D721Med (cell line): ENCODE results near the gene PTPRG.
A peak's percentile ranks its signal among the peaks of the same experiment; 100 is the strongest.

Experiments
- DNase-seq: peaks from one replicate; pipeline ENCODE4 v3.0.0; 2011; ENCODE audit warnings: low spot score; ENCODE audit not compliant: insufficient read length
- FAIRE-seq: peaks from 2 replicates; lab custom pipeline; 2011; peaks lifted over from hg19 to GRCh38; lab: Jason Lieb, UNC
- TF ChIP-seq, protein P1 (sequence below): IDR thresholded peaks from 2 replicates; pipeline ENCODE4 v1.5.1; 2012; ENCODE audit warnings: mild to moderate bottlenecking, control low read depth; ENCODE audit not compliant: insufficient read depth; ENCODE audit errors: missing control alignments

PTPRG gene

DNA sequence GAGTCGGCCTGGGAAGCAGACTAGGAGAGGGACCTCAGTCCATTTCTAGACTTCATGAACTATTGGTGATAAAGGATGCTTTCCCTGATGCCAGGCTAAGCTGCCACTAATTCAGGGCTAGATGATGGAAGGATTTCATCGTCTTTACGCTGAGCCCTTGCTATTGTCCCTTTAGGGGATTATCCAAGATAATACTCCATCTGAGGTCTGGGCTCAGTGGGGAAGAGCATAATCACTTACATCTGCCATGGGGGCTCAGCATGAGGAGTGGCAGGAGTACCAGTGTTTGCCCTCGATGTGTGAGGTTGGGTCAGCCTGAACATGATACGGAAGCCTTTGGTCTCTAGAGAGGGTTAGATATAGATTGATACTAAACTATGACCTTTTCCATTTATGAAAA, 47.3 kb downstream of the PTPRG start:
- FAIRE-seq (peak; percentile 96), DNase-seq (peak; percentile 62)
- TF ChIP-seq, protein P1, sequence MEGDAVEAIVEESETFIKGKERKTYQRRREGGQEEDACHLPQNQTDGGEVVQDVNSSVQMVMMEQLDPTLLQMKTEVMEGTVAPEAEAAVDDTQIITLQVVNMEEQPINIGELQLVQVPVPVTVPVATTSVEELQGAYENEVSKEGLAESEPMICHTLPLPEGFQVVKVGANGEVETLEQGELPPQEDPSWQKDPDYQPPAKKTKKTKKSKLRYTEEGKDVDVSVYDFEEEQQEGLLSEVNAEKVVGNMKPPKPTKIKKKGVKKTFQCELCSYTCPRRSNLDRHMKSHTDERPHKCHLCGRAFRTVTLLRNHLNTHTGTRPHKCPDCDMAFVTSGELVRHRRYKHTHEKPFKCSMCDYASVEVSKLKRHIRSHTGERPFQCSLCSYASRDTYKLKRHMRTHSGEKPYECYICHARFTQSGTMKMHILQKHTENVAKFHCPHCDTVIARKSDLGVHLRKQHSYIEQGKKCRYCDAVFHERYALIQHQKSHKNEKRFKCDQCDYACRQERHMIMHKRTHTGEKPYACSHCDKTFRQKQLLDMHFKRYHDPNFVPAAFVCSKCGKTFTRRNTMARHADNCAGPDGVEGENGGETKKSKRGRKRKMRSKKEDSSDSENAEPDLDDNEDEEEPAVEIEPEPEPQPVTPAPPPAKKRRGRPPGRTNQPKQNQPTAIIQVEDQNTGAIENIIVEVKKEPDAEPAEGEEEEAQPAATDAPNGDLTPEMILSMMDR = no peak

DNA sequence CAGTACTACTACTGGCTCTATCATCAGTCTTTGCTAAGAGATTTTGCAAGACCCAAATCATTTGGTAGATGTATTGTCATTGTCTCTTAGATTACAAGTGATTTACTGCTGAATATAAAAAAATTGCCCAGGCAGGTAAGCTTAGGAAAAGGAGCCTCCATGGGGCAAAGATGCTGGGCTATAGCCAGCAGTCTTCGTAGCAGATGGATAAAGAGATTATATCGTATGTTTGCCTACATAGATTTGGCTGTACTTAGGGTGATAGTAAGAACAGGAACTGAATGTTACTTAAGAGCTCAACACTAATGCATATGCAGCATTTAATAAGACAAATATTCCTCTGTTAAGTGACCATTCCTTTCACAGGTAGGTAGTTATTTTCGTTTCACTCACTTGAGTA, 48.9 kb downstream of the PTPRG start:
- no peak for DNase-seq
- peak; percentile 72 for FAIRE-seq
- TF ChIP-seq, protein P1 = no peak

DNA sequence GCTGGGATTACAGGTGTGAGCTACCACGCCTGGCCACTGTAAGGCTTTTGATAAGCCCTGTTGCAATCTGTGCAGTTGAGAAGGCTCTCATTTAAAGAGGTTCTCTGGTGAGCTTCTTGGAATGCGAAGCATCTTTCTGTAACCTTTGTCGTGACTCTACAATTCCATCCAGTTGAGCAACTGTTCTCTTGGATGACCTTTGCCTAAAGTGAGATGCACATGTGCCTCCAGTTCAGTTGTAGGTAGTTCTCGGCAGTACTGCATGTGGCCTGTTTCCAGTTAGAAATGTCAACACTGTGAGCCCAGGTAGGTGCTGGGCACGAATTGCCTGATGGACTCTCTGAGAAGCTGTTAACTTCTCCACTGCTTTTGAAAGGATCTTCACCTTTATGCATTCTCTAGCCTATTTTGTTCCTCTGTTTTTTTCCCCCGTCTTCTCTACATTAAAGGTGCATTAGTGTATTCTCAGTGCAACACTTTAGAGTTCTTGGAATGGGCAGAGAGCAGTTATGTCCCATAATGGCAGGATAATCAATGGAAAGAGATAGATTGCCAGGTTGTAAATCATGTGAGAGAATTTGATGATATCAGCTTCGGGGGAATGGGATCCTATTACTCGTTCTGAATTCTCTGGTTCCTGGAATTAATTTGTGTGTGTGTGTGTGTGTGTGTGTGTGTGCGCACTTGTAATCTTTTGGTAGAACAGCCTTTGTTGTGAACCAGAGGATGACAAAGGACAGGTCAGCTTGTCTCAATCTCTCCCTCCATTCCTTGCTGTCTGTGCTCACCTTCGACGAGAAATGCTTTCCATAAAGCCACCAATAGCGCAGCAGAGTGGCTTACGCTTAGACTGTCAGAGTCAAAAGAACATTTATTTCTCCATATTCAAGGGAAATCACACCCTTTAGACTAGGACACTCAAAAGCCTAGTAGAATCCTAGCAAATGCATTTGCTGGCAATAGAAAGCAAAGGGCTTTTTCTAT, 51.1 kb downstream of the PTPRG start:
- TF ChIP-seq, protein P1 = no peak
- no peak for FAIRE-seq
- no peak for DNase-seq

DNA sequence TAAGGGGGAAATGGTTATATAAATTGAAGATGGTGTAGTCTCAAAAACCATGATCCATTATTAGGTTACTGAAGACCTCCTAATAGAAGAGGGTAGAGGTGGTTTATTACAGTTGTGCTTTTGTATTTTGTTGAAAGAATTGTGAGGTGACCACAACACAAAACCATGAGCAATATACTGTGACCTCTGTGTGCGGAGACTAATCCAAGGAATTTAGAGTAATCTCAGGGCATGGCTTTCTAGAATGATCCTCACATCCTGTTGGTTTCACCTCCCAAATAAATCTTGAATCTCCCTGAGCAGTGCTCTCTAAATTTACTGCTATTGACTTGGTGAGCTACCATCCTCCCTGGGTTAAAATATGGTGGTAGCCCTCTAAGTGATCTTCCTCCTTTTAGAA, 52.3 kb downstream of the PTPRG start:
- DNase-seq (no peak), FAIRE-seq (no peak)
- TF ChIP-seq, protein P1 = no peak

DNA sequence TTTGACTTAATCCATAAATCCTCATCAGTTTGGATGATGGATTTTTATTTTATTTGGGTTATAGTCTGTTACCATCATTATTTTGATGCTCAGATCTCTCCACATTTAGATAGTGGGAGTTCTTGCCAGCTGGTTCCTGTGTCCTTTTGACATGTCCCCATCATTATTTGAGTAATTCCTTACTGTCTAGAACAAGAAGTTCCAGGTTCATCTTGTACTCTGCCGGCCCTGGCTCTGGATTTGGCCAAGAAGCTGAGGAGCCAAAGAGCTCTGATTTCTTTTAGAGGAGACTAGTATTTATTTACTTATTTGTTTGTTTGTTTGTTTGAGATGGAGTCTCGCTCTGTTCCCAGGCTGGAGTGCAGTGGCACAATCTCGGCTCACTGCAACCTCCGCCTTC, 54.3 kb downstream of the PTPRG start:
- FAIRE-seq (no peak), DNase-seq (no peak)
- TF ChIP-seq, protein P1 = no peak

DNA sequence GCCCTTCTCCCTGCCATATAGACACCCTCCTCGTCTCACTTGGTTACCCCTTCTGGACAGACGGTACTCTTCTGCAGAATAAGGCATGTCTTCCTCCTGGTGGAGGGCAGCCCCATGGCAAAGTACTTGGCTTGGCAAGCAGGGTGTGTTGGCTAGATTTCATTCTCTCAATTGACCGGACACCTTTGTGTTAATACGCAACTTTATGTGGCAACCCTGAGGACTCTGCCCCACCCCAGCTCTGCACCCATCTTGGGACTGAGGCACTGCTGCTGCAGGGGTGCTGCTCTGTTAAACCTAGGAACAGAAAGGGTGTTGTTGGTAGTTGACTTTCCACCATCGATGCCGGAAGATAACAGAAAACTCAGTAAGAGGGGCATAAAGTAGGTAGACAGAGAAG, 55.2 kb downstream of the PTPRG start:
- DNase-seq = no peak
- TF ChIP-seq, protein P1 = no peak
- no peak for FAIRE-seq

DNA sequence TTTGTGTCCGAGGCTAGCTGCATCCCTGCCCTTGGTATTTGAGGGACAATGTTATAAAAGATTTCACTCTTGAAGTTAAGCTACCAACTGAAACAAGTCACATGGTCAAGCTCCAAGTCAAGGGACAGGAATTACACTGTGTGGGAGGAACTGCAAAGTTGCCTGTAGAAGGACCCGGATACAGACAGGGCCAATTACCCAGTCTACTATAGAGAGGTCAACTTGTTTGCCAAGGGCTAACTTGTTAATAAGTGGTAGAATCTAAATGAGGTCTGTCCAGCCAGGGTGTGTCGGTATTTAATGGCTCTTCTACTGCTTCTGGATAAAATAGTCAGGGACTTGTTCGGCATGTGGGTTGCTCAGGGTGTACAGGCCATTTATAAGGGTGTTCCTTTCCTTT, 55.7 kb downstream of the PTPRG start:
- TF ChIP-seq, protein P1 = no peak
- DNase-seq (no peak), FAIRE-seq (no peak)
